ENCODE results near the gene CDC14C. TPM values are rescaled to one million over a fixed set of nuclear protein-coding genes. Genes with fewer than 3 reads are reported as not detected.

The CDC14C gene
- total RNA-seq, 1 donor: not detected

- H3K4me3 ChIP-seq (ENCODE audit: low read depth, low read length): no peak overlapping the region
- TF ChIP-seq CTCF (IDR thresholded peaks at IDR 0.05; ENCODE audit: insufficient read depth, low read length): no peak
- peak; percentile 53 for DNase-seq (ENCODE audit: low read depth)
These were observed 14.4 kb downstream of the CDC14C start for GRCh38 chr7:48938539-48939295.

GRCh38 chr7:48943279-48943990, 19.1 kb downstream of the CDC14C start:
- peak; percentile 3 for DNase-seq (ENCODE audit: low read depth)
- no peak overlapping the region for H3K4me3 ChIP-seq (ENCODE audit: low read depth, low read length)
- no peak for TF ChIP-seq CTCF (IDR thresholded peaks at IDR 0.05; ENCODE audit: insufficient read depth, low read length)

GRCh38 chr7:48955916-48956315, 31.6 kb downstream of the CDC14C start:
- no peak for DNase-seq (ENCODE audit: low read depth)
- H3K4me3 ChIP-seq (ENCODE audit: low read depth, low read length): no peak overlapping the region
- TF ChIP-seq CTCF (IDR thresholded peaks at IDR 0.05; ENCODE audit: insufficient read depth, low read length): no peak

GRCh38 chr7:48959676-48960075, 35.3 kb downstream of the CDC14C start:
- no peak for DNase-seq (ENCODE audit: low read depth)
- no peak overlapping the region for H3K4me3 ChIP-seq (ENCODE audit: low read depth, low read length)
- TF ChIP-seq CTCF (IDR thresholded peaks at IDR 0.05; ENCODE audit: insufficient read depth, low read length): no peak

- peak; percentile 16 for DNase-seq (ENCODE audit: low read depth)
- no peak overlapping the region for H3K4me3 ChIP-seq (ENCODE audit: low read depth, low read length)
- TF ChIP-seq CTCF (IDR thresholded peaks at IDR 0.05; ENCODE audit: insufficient read depth, low read length): no peak
These were observed 38.6 kb downstream of the CDC14C start for GRCh38 chr7:48962821-48963505.

- no peak for TF ChIP-seq CTCF (IDR thresholded peaks at IDR 0.05; ENCODE audit: insufficient read depth, low read length)
- H3K4me3 ChIP-seq (ENCODE audit: low read depth, low read length): no peak overlapping the region
- DNase-seq (ENCODE audit: low read depth): peak; percentile 30
These were observed 39.7 kb downstream of the CDC14C start for GRCh38 chr7:48964074-48964473.

Measured in fibroblast of the aortic adventitia (primary cell).